ENCODE measurements around the gene PDE6B. TPM values are rescaled to one million over a fixed set of nuclear protein-coding genes. Genes with fewer than 3 reads are reported as not detected.

Gene PDE6B
- polyA plus RNA-seq, 1 donor (not counting 4 experiments of a cell fraction or from before 2014, with no cell fraction given), result not detected

DNA sequence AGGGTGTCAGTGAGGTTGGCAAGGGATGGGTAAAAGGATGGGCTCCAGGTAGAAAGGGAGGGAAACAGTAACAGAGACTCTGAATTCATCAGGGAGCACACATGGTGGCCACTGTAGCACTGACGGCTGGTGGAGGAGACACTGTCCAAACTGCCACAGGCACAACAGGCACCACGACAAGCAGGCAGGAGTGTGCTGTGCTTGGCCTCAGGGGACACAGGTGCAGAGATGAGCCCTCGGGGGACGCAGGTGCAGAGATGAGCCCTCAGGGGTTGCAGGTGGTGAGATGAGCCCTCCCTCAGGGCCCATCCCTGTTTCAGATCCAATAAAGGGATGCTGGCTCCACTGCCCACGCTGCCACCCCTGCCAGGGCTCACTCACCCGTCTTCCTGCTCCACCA, 7.6 kb downstream of the PDE6B start:
- Histone ChIP-seq H3K4me1 (ENCODE audit: control insufficient read depth, extremely low read depth, insufficient read depth, low read length) (no peaks in the 10 kb centered on the region), H2AFZ (ENCODE audit: control insufficient read depth, low read length) (no peak overlapping the region), H3K9me1 (ENCODE audit: control insufficient read depth, extremely low read depth, insufficient read depth, low read length) (no peaks in the 10 kb centered on the region), H3K36me3 (ENCODE audit: control insufficient read depth in 2 of 2, extremely low read depth in 1 of 2, insufficient read depth in 2 of 2, low read length in 2 of 2) (no peaks in the 10 kb centered on the region), H3K27ac (ENCODE audit: control insufficient read depth, insufficient read depth, low read length) (no peak overlapping the region), H3K79me2 (ENCODE audit: control insufficient read depth, insufficient read depth, low read length) (no peaks in the 10 kb centered on the region), H3K4me2 (ENCODE audit: control insufficient read depth, extremely low read depth, insufficient read depth, low read depth, low read length) (no peak overlapping the region), H4K20me1 (ENCODE audit: control insufficient read depth, extremely low read depth, insufficient read depth, low read length) (no peaks in the 10 kb centered on the region), H3K9me3 (ENCODE audit: control insufficient read depth, low read depth, low read length) (peaks cover 13% of the 10 kb centered on the region), H3K27me3 (ENCODE audit: control insufficient read depth, extremely low read depth, insufficient read depth, low read length) (peaks cover 15% of the 10 kb centered on the region), H3K4me3 (ENCODE audit: control insufficient read depth in 2 of 3, extremely low read depth in 1 of 3, insufficient read depth in 2 of 3, low read depth in 1 of 3, low read length in 3 of 3) (no peak overlapping the region), H3K9ac (ENCODE audit: control insufficient read depth, extremely low read depth, insufficient read depth, low read length) (no peak overlapping the region)
- dilution Hi-C loops (cut with MboI; ENCODE audit: extremely low pct_ligation_motif_present, low sequenced_read_pairs), result no loop called here
- FAIRE-seq (no peak), DNase-seq (ENCODE audit: low read depth, low spot score) (no peak)
- TF ChIP-seq EZH2 (IDR thresholded peaks at IDR 0.05; ENCODE audit: low read length), result no peak
- TF ChIP-seq, protein P1, sequence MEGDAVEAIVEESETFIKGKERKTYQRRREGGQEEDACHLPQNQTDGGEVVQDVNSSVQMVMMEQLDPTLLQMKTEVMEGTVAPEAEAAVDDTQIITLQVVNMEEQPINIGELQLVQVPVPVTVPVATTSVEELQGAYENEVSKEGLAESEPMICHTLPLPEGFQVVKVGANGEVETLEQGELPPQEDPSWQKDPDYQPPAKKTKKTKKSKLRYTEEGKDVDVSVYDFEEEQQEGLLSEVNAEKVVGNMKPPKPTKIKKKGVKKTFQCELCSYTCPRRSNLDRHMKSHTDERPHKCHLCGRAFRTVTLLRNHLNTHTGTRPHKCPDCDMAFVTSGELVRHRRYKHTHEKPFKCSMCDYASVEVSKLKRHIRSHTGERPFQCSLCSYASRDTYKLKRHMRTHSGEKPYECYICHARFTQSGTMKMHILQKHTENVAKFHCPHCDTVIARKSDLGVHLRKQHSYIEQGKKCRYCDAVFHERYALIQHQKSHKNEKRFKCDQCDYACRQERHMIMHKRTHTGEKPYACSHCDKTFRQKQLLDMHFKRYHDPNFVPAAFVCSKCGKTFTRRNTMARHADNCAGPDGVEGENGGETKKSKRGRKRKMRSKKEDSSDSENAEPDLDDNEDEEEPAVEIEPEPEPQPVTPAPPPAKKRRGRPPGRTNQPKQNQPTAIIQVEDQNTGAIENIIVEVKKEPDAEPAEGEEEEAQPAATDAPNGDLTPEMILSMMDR (optimal IDR thresholded peaks at IDR 0.05 in 1 of 3, IDR thresholded peaks at IDR 0.05 in 1 of 3, conservative IDR thresholded peaks at IDR 0.05 in 1 of 3; ENCODE audit: extremely low read depth in 1 of 3, insufficient read depth in 2 of 3, low read length in 3 of 3), result no peak

DNA sequence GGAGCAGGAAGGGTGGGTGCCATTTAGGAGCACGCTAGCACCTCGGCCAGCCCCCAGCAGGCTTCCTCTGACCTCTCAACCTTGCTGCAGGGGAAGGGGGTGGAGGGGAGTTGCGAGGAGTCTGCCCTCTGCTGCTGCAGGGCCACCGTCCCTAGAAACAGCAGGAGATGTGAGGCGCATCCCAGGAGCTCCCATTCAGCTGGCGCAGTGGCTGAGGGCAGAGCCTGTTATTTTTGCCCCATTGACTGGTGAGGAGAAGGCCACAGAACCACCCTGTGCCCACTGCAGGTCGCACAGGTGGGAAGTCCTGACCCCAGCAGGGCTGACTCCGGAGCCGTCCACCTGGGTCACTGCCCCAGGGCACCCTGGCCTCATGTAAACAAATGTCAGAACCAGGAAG, 8.0 kb downstream of the PDE6B start:
- Histone ChIP-seq H2AFZ (ENCODE audit: control insufficient read depth, low read length) (no peak overlapping the region), H3K79me2 (ENCODE audit: control insufficient read depth, insufficient read depth, low read length) (no peaks in the 10 kb centered on the region), H3K9me1 (ENCODE audit: control insufficient read depth, extremely low read depth, insufficient read depth, low read length) (no peaks in the 10 kb centered on the region), H3K4me3 (ENCODE audit: control insufficient read depth in 2 of 3, extremely low read depth in 1 of 3, insufficient read depth in 2 of 3, low read depth in 1 of 3, low read length in 3 of 3) (no peak overlapping the region), H3K27ac (ENCODE audit: control insufficient read depth, insufficient read depth, low read length) (no peak overlapping the region), H4K20me1 (ENCODE audit: control insufficient read depth, extremely low read depth, insufficient read depth, low read length) (no peaks in the 10 kb centered on the region), H3K27me3 (ENCODE audit: control insufficient read depth, extremely low read depth, insufficient read depth, low read length) (peaks cover 15% of the 10 kb centered on the region), H3K4me1 (ENCODE audit: control insufficient read depth, extremely low read depth, insufficient read depth, low read length) (no peaks in the 10 kb centered on the region), H3K9me3 (ENCODE audit: control insufficient read depth, low read depth, low read length) (peaks cover 13% of the 10 kb centered on the region), H3K36me3 (ENCODE audit: control insufficient read depth in 2 of 2, extremely low read depth in 1 of 2, insufficient read depth in 2 of 2, low read length in 2 of 2) (no peaks in the 10 kb centered on the region), H3K9ac (ENCODE audit: control insufficient read depth, extremely low read depth, insufficient read depth, low read length) (no peak overlapping the region), H3K4me2 (ENCODE audit: control insufficient read depth, extremely low read depth, insufficient read depth, low read depth, low read length) (no peak overlapping the region)
- FAIRE-seq (no peak), DNase-seq (ENCODE audit: low read depth, low spot score) (no peak)
- TF ChIP-seq EZH2 (IDR thresholded peaks at IDR 0.05; ENCODE audit: low read length), result no peak
- TF ChIP-seq, protein P1 (optimal IDR thresholded peaks at IDR 0.05 in 1 of 3, IDR thresholded peaks at IDR 0.05 in 1 of 3, conservative IDR thresholded peaks at IDR 0.05 in 1 of 3; ENCODE audit: extremely low read depth in 1 of 3, insufficient read depth in 2 of 3, low read length in 3 of 3), result no peak
- dilution Hi-C loops (cut with MboI; ENCODE audit: extremely low pct_ligation_motif_present, low sequenced_read_pairs), result no loop called here

All from keratinocyte (primary cell).